ENCODE results near the gene CDK18. TPM values are rescaled to one million over a fixed set of nuclear protein-coding genes. Genes with fewer than 3 reads are reported as not detected.

CDK18 gene
- polyA plus RNA-seq, 1 donor (not counting 4 experiments of a cell fraction or from before 2014, with no cell fraction given) = 10.9 TPM

DNA sequence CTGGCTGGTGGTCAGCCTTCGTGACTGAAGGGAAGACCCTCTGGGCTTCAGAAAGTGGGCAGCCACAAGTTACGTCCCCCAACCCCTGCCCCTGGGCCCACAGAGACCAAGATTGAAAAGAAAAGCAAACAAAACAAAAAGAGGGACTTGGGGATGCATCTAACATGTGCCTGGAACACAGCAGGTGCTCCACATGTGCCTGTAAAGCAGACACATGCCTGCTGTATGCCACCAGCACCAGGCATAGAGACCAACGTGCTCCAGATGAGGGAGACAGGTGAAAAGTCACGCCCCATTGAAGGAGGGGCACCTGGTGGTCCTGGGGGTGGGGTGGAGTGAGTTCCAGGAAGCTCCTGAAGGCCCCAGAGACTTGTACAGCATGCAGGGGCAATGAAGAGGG is 11.9 kb downstream of the CDK18 start:
- no peak overlapping the region for H3K9ac ChIP-seq (ENCODE audit: control insufficient read depth, extremely low read depth, insufficient read depth, low read length)
- no peaks in the 10 kb centered on the region for H3K9me3 ChIP-seq (ENCODE audit: control insufficient read depth, low read depth, low read length)
- H3K36me3 ChIP-seq (ENCODE audit: control insufficient read depth in 2 of 2, extremely low read depth in 1 of 2, insufficient read depth in 2 of 2, low read length in 2 of 2) = peaks cover 0 to 8% of the 10 kb centered on the region in 2 experiments
- H3K27ac ChIP-seq (ENCODE audit: control insufficient read depth, insufficient read depth, low read length) = no peak overlapping the region
- no peak overlapping the region for H2AFZ ChIP-seq (ENCODE audit: control insufficient read depth, low read length)
- H3K9me1 ChIP-seq (ENCODE audit: control insufficient read depth, extremely low read depth, insufficient read depth, low read length) = no peaks in the 10 kb centered on the region
- no peaks in the 10 kb centered on the region for H3K27me3 ChIP-seq (ENCODE audit: control insufficient read depth, extremely low read depth, insufficient read depth, low read length)
- H3K4me3 ChIP-seq (ENCODE audit: control insufficient read depth in 2 of 3, extremely low read depth in 1 of 3, insufficient read depth in 2 of 3, low read depth in 1 of 3, low read length in 3 of 3) = no peak overlapping the region
- no peaks in the 10 kb centered on the region for H3K4me1 ChIP-seq (ENCODE audit: control insufficient read depth, extremely low read depth, insufficient read depth, low read length)
- TF ChIP-seq, protein P1, sequence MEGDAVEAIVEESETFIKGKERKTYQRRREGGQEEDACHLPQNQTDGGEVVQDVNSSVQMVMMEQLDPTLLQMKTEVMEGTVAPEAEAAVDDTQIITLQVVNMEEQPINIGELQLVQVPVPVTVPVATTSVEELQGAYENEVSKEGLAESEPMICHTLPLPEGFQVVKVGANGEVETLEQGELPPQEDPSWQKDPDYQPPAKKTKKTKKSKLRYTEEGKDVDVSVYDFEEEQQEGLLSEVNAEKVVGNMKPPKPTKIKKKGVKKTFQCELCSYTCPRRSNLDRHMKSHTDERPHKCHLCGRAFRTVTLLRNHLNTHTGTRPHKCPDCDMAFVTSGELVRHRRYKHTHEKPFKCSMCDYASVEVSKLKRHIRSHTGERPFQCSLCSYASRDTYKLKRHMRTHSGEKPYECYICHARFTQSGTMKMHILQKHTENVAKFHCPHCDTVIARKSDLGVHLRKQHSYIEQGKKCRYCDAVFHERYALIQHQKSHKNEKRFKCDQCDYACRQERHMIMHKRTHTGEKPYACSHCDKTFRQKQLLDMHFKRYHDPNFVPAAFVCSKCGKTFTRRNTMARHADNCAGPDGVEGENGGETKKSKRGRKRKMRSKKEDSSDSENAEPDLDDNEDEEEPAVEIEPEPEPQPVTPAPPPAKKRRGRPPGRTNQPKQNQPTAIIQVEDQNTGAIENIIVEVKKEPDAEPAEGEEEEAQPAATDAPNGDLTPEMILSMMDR (optimal IDR thresholded peaks at IDR 0.05 in 1 of 3, IDR thresholded peaks at IDR 0.05 in 1 of 3, conservative IDR thresholded peaks at IDR 0.05 in 1 of 3; ENCODE audit: extremely low read depth in 1 of 3, insufficient read depth in 2 of 3, low read length in 3 of 3) = no peak
- FAIRE-seq (no peak), DNase-seq (ENCODE audit: low read depth, low spot score) (no peak)
- H4K20me1 ChIP-seq (ENCODE audit: control insufficient read depth, extremely low read depth, insufficient read depth, low read length) = no peaks in the 10 kb centered on the region
- dilution Hi-C loops (cut with MboI; ENCODE audit: extremely low pct_ligation_motif_present, low sequenced_read_pairs) = no loop called here
- no peaks in the 10 kb centered on the region for H3K79me2 ChIP-seq (ENCODE audit: control insufficient read depth, insufficient read depth, low read length)
- H3K4me2 ChIP-seq (ENCODE audit: control insufficient read depth, extremely low read depth, insufficient read depth, low read depth, low read length) = no peak overlapping the region

DNA sequence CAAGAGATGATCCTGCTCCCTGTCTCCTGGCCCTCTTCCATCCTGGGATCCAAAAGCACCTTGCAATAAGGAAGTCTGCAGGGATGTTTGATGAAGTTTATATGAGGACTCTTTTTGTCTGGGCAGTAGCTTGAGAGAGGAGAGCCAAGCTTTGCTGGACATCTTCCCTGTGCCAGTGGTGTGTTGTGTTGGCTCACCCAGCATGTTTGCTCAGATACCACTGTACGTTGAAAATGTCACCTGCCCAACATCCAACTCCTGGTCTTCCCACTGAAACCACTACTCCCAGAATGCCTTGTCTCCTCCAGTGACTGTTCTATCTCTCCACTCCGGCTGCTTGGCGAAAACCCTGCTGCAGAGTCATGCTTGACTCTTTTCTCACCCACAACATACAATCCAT is 12.8 kb downstream of the CDK18 start:
- no peaks in the 10 kb centered on the region for H3K27me3 ChIP-seq (ENCODE audit: control insufficient read depth, extremely low read depth, insufficient read depth, low read length)
- TF ChIP-seq EZH2 (IDR thresholded peaks at IDR 0.05; ENCODE audit: low read length) = no peak
- TF ChIP-seq, protein P1 (optimal IDR thresholded peaks at IDR 0.05 in 1 of 3, IDR thresholded peaks at IDR 0.05 in 1 of 3, conservative IDR thresholded peaks at IDR 0.05 in 1 of 3; ENCODE audit: extremely low read depth in 1 of 3, insufficient read depth in 2 of 3, low read length in 3 of 3) = no peak
- H4K20me1 ChIP-seq (ENCODE audit: control insufficient read depth, extremely low read depth, insufficient read depth, low read length) = no peaks in the 10 kb centered on the region
- DNase-seq (ENCODE audit: low read depth, low spot score) = no peak
- no peak overlapping the region for H2AFZ ChIP-seq (ENCODE audit: control insufficient read depth, low read length)
- no peak for FAIRE-seq
- dilution Hi-C loops (cut with MboI; ENCODE audit: extremely low pct_ligation_motif_present, low sequenced_read_pairs) = no loop called here
- no peaks in the 10 kb centered on the region for H3K4me1 ChIP-seq (ENCODE audit: control insufficient read depth, extremely low read depth, insufficient read depth, low read length)
- no peak overlapping the region for H3K4me3 ChIP-seq (ENCODE audit: control insufficient read depth in 2 of 3, extremely low read depth in 1 of 3, insufficient read depth in 2 of 3, low read depth in 1 of 3, low read length in 3 of 3)
- H3K36me3 ChIP-seq (ENCODE audit: control insufficient read depth in 2 of 2, extremely low read depth in 1 of 2, insufficient read depth in 2 of 2, low read length in 2 of 2) = peaks cover 0 to 5% of the 10 kb centered on the region in 2 experiments
- H3K9ac ChIP-seq (ENCODE audit: control insufficient read depth, extremely low read depth, insufficient read depth, low read length) = no peak overlapping the region
- H3K27ac ChIP-seq (ENCODE audit: control insufficient read depth, insufficient read depth, low read length) = no peak overlapping the region
- no peaks in the 10 kb centered on the region for H3K9me1 ChIP-seq (ENCODE audit: control insufficient read depth, extremely low read depth, insufficient read depth, low read length)
- H3K9me3 ChIP-seq (ENCODE audit: control insufficient read depth, low read depth, low read length) = no peaks in the 10 kb centered on the region
- H3K79me2 ChIP-seq (ENCODE audit: control insufficient read depth, insufficient read depth, low read length) = no peaks in the 10 kb centered on the region
- no peak overlapping the region for H3K4me2 ChIP-seq (ENCODE audit: control insufficient read depth, extremely low read depth, insufficient read depth, low read depth, low read length)

Data from keratinocyte (primary cell).